Measurements from ENCODE around the gene CARD9. TPM values are rescaled to one million over a fixed set of nuclear protein-coding genes. Genes with fewer than 3 reads are reported as not detected.

CARD9 gene
- polyA plus RNA-seq, 6 donors from 2014 or later, result 0.16 to 0.52 (median 0.33) TPM; not detected in 1

DNA sequence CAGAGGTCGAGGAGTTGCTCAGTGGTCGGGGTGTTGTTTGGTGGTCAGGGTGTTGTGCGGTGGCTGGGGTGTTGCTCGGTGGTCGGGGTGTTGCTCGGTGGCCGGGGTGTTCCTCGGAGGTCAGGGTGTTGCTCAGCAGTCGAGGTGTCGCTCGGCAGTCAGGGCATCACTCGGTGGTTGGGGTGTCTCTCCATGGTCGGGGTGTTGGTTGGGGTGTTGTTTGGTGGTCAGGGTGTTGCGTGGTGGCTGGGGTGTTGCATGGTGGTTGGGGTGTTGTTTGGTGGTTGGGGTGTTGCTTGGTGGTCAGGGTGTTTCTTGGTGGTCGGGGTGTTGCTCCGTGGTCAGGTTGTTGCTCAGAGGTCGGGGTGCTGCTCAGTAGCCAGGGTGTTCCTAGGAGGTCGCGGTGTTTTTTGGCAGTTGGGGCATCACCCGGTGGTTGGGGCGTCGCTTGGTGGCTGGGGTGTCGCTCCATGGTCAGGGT, 57.2 kb downstream of the CARD9 start:
- Mint-ChIP-seq H3K9me3 (peaks cover 9 to 21% (median 13%) of the 10 kb centered on the region in 7 donors), H3K27me3 (peaks cover 4 to 23% (median 19%) of the 10 kb centered on the region in 3 donors), H3K36me3 (peaks cover 5 to 17% of the 10 kb centered on the region in 2 donors), H3K4me1 (peaks cover 7 to 20% (median 15%) of the 10 kb centered on the region in 3 donors), H3K27ac (peak overlapping the region in 2 of 6 donors; percentile 46 to 66), H3K4me3 (peak overlapping the region in 2 of 8 donors; percentile 25 to 54)
- no peak for ATAC-seq (ENCODE audit: low read depth in 2 of 2)
- DNase-seq, result no peak

DNA sequence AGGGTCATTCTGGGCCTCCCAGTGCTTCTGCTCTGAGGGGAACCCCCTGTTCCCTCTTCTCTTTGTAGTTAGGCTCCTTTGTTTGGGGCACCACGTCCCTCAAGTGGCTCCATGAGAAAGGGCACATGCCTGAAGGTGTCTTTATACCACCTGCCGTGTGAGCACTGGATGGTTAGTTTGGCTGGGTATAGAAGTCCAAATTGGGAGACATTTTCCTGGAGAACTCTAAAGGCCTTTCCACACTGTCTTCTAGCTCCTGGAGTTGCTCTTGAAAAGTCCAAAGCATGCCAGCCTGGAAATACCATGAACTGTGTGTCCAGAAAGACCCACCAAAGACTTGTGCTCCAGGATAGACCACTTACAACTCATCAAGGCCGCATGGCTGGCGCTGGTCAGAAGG, 58.5 kb downstream of the CARD9 start:
- ATAC-seq (ENCODE audit: low read depth in 2 of 2) (no peak), DNase-seq (no peak)
- H3K4me1 Mint-ChIP-seq, result peaks cover 7 to 20% (median 15%) of the 10 kb centered on the region in 3 donors
- no peak overlapping the region for H3K4me3 Mint-ChIP-seq
- H3K36me3 Mint-ChIP-seq, result peaks cover 5 to 17% of the 10 kb centered on the region in 2 donors
- H3K27ac Mint-ChIP-seq, result peak overlapping the region in 2 of 6 donors; percentile 9 to 15
- peaks cover 4 to 23% (median 19%) of the 10 kb centered on the region in 3 donors for H3K27me3 Mint-ChIP-seq
- H3K9me3 Mint-ChIP-seq, result peaks cover 9 to 21% (median 13%) of the 10 kb centered on the region in 7 donors

- H3K9me3 Mint-ChIP-seq, result peaks cover 9 to 21% (median 13%) of the 10 kb centered on the region in 7 donors
- no peak overlapping the region for H3K4me3 Mint-ChIP-seq
- peaks cover 5 to 17% of the 10 kb centered on the region in 2 donors for H3K36me3 Mint-ChIP-seq
- no peak for ATAC-seq (ENCODE audit: low read depth in 2 of 2)
- DNase-seq, result no peak
- peaks cover 4 to 23% (median 19%) of the 10 kb centered on the region in 3 donors for H3K27me3 Mint-ChIP-seq
- no peak overlapping the region for H3K27ac Mint-ChIP-seq
- H3K4me1 Mint-ChIP-seq, result peaks cover 7 to 20% (median 15%) of the 10 kb centered on the region in 3 donors
Measured at GRCh38 chr9:136314056-136314416, 59.4 kb downstream of the CARD9 start.

Other genes starting within 250 kb of the CARD9 start
- not detected for gene LHX3, start 168.5 kb downstream of the CARD9 start, polyA plus RNA-seq (ENCODE audit: low read depth in 6 of 6)
- gene QSOX2, start 127.9 kb downstream of the CARD9 start, polyA plus RNA-seq (ENCODE audit: low read depth in 6 of 6), result 1 to 10 TPM; 2.8 to 4.6 (median 3.7) TPM
- 1 to 10 TPM in 3 of 6 donors, under 1 TPM in 3; 0.38 to 4.3 (median 1.5) TPM for gene CCDC187, start 69.6 kb downstream of the CARD9 start, polyA plus RNA-seq (ENCODE audit: low read depth in 6 of 6)
- gene GPSM1, start 46.1 kb downstream of the CARD9 start, polyA plus RNA-seq (ENCODE audit: low read depth in 6 of 6), result 1 to 10 TPM in 2 of 6 donors, under 1 TPM in 3, not detected in 1; 0.69 to 1.6 (median 0.94) TPM
- gene DNLZ, start 9.9 kb downstream of the CARD9 start, polyA plus RNA-seq (ENCODE audit: low read depth in 6 of 6), result 10 to 100 TPM; 42.2 to 93.0 (median 57.2) TPM
- 1 to 10 TPM in 5 of 6 donors, not detected in 1; 1.1 to 2.1 (median 1.3) TPM for gene SNAPC4, start 26.5 kb upstream of the CARD9 start, polyA plus RNA-seq (ENCODE audit: low read depth in 6 of 6)
- 10 to 100 TPM in 5 of 6 donors, 1 to 10 TPM in 1; 6.4 to 15.8 (median 14.4) TPM for gene ENTR1, start 36.9 kb upstream of the CARD9 start, polyA plus RNA-seq (ENCODE audit: low read depth in 6 of 6)
- 10 to 100 TPM; 28.1 to 39.8 (median 35.1) TPM for gene PMPCA, start 37.0 kb upstream of the CARD9 start, polyA plus RNA-seq (ENCODE audit: low read depth in 6 of 6)
- gene INPP5E, start 66.2 kb upstream of the CARD9 start, polyA plus RNA-seq (ENCODE audit: low read depth in 6 of 6), result 1 to 10 TPM in 5 of 6 donors, under 1 TPM in 1; 0.61 to 6.8 (median 3.2) TPM
- gene SEC16A, start 109.4 kb upstream of the CARD9 start, polyA plus RNA-seq (ENCODE audit: low read depth in 6 of 6), result 10 to 100 TPM; 10.3 to 35.2 (median 20.0) TPM
- 1 to 10 TPM in 5 of 6 donors, under 1 TPM in 1; 0.05 to 8.0 (median 2.4) TPM for gene NOTCH1, start 172.4 kb upstream of the CARD9 start, polyA plus RNA-seq (ENCODE audit: low read depth in 6 of 6)

Measured in naive B cell (primary cell).